Adrenal gland (tissue), 12 donors: Measurements from ENCODE around the gene SMIM38. TPM values are rescaled to one million over a fixed set of nuclear protein-coding genes. Genes with fewer than 3 reads are reported as not detected.

Experiments used
- DNase-seq, 7 donors: peaks; one replicate each; pipeline ENCODE4 v3.0.0-alpha.2; 2019 to 2020
- H3K27ac ChIP-seq, 5 donors: fragments of 200-600 bp; sonication (generic) in 4 of 5; 1 replicate in 3 of 5; 2 replicates in 2 of 5; pipeline versions ENCODE4 v1.5.1 to v1.8.0; 2016 to 2020; ENCODE audit warnings: mild to moderate bottlenecking in 1 of 5
- H3K27me3 ChIP-seq: fragments of 200-600 bp; 2 replicates; pipeline ENCODE4 v1.8.0; 2021
- H3K36me3 ChIP-seq, 2 donors: fragments of 200-600 bp; replicated peaks in 1 of 2; 1 replicate in 1 of 2; 2 replicates in 1 of 2; pipeline versions ENCODE4 v1.5.1 to v1.8.0; 2018 to 2022
- H3K4me1 ChIP-seq, 2 donors: fragments of 200-600 bp; replicated peaks in 1 of 2; 1 replicate in 1 of 2; 2 replicates in 1 of 2; pipeline versions ENCODE4 v1.5.1 to v1.8.0; 2018 to 2021
- H3K4me3 ChIP-seq, 4 donors: fragments of 200-600 bp; sonication (generic) in 3 of 4; one replicate each; pipeline ENCODE4 v1.5.1; 2016 to 2018
- H3K9me3 ChIP-seq, 3 donors: fragments of 200-600 bp; sonication (generic) in 1 of 3; replicated peaks in 1 of 3; 1 replicate in 2 of 3; 2 replicates in 1 of 3; pipeline versions ENCODE4 v1.5.1 to v1.8.0; 2016 to 2021
- POLR2A ChIP-seq, 2 donors: fragments of 450-650 bp; IDR thresholded peaks; one replicate each; pipeline ENCODE4 v1.6.1; 2017; ENCODE audit warnings: antibody characterized with exemption in 2 of 2, mild to moderate bottlenecking in 2 of 2, moderate library complexity in 1 of 2
- WGBS, 4 donors: extraction: QIAGEN DNeasy Blood & Tissue Kit in 2 of 4; methylation state at CpG; one replicate each; pipeline versions ENCODE4 v1.1.5 to v1.1.7; 2013 to 2017; 5-methylcytosine and 5-hydroxymethylcytosine counted together
- intact Hi-C, 2 donors: fragments of 100-400 bp; cut with DNase I; formaldehyde crosslinking; loops; one replicate each; pipeline versions ENCODE4 v1.14.1 to v1.15.0; 2022 to 2023
- polyA plus RNA-seq, 3 donors: library from polyadenylated mRNA; stranded (reverse); fragments of 200-250 nt in 2 of 3; fragments of 350-450 nt in 1 of 3; fragmentation: Illumina TruSeq in 1 of 3; extraction: RNeasy Lipid Tissue Mini Kit (QIAGEN cat#74804) in 1 of 3; gene quantifications; one replicate each; pipeline ENCODE4 v1.2.3, GENCODE V29; 2013 to 2014
- total RNA-seq, 9 donors: library from RNA; depleted of rRNA in 4 of 9; stranded (reverse); fragments of >200 nt in 4 of 9; fragments of 120-200 nt in 1 of 9; fragmentation: NEBNext Ultra II Directional in 1 of 9; extraction: Animal tissue kit (Norgen Biotek cat#: 25700) in 1 of 9; gene quantifications; one replicate each; pipeline versions ENCODE4 v1.1.0 to v1.2.4, GENCODE V29; 2013 to 2023
- TF ChIP-seq, protein P1 (sequence below), 6 experiments: fragments of 450-650 bp in 4 of 6; fragments of 200-600 bp in 2 of 6; sonication (generic) in 1 of 6; IDR thresholded peaks; 1 replicate in 5 of 6; 2 replicates in 1 of 6; pipeline versions ENCODE4 v1.5.1 to v1.8.0; 2016 to 2021; ENCODE audit warnings: antibody characterized with exemption in 6 of 6, mild to moderate bottlenecking in 2 of 6, moderate library complexity in 1 of 6
- donor health status: healthy with polysubstance abuse.
- donor health status: Bipolar disorder and iron deficiency.
- donor health status: DM: yes; HTN: yes; CAD: no.
- donor health status: DM: no; HTN: no; CAD: no.
- donor health status: DM: no; HTN: no; CAD: no.
- donor health status: DM: yes; HTN: yes; CAD: no.

Gene SMIM38
- total and polyA plus RNA-seq, 12 donors, result 0.11 to 0.33 (median 0.16) TPM; not detected in 4

DNA sequence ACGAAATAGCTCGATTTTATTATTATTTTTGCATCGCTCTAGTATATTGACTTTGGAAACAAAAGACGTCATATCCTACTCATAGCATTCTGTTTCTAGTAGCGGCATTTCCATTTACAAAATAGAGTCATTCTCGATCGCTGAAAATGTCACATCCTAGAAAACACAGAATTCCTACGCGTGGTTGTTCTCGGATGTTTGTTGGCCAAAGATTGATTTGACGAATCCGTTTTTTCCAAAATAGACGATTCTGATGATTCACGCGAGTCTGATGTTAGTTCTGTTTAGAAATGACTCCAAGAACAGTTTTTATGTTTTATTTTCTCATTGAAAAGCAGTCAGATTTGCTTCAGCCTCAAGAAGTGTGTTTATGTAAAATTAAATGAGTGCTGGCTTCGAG, 47.6 kb downstream of the SMIM38 start:
- 78 to 81% (median 79%) methylated on average over 16 of the region's 16 CpGs for WGBS, 4 donors
- intact Hi-C loops, result no loop called here
- H3K36me3 ChIP-seq, result no peaks in the 10 kb centered on the region
- H3K27me3 ChIP-seq, result peaks cover 4% of the 10 kb centered on the region
- TF ChIP-seq, protein P1, sequence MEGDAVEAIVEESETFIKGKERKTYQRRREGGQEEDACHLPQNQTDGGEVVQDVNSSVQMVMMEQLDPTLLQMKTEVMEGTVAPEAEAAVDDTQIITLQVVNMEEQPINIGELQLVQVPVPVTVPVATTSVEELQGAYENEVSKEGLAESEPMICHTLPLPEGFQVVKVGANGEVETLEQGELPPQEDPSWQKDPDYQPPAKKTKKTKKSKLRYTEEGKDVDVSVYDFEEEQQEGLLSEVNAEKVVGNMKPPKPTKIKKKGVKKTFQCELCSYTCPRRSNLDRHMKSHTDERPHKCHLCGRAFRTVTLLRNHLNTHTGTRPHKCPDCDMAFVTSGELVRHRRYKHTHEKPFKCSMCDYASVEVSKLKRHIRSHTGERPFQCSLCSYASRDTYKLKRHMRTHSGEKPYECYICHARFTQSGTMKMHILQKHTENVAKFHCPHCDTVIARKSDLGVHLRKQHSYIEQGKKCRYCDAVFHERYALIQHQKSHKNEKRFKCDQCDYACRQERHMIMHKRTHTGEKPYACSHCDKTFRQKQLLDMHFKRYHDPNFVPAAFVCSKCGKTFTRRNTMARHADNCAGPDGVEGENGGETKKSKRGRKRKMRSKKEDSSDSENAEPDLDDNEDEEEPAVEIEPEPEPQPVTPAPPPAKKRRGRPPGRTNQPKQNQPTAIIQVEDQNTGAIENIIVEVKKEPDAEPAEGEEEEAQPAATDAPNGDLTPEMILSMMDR (IDR thresholded peaks at IDR 0.05), result no peak
- no peak for TF ChIP-seq POLR2A (IDR thresholded peaks at IDR 0.05)
- no peaks in the 10 kb centered on the region for H3K9me3 ChIP-seq
- no peak overlapping the region for H3K27ac ChIP-seq
- H3K4me3 ChIP-seq, result no peak overlapping the region
- DNase-seq, result no peak
- H3K4me1 ChIP-seq, result no peaks in the 10 kb centered on the region

DNA sequence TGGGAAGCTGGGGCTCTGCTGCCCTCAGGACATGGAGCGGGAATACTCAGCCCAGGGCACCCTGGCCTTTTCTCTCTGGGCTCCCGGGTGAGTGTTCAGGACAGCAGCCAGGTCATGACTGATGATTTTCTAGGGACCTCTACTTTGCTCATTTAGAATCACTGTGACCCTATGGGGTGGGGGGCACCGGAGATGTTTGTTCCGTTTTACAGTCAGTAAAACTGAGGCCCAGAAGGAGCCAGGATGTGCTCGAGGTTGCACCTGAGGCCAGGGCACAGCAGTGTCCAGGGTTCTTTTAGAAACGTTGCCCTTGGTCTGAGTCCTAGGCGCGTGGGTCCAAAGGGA, 48.1 kb downstream of the SMIM38 start:
- Histone ChIP-seq H3K36me3 (no peaks in the 10 kb centered on the region), H3K9me3 (no peaks in the 10 kb centered on the region), H3K4me3 (no peak overlapping the region), H3K27ac (no peak overlapping the region), H3K27me3 (peaks cover 4% of the 10 kb centered on the region), H3K4me1 (no peaks in the 10 kb centered on the region)
- no peak for DNase-seq
- 81 to 94% (median 82%) methylated on average over 5 to 8 of the region's 8 CpGs for WGBS, 4 donors
- TF ChIP-seq, protein P1 (IDR thresholded peaks at IDR 0.05), result no peak
- no peak for TF ChIP-seq POLR2A (IDR thresholded peaks at IDR 0.05)
- intact Hi-C loops, result no loop called here

DNA sequence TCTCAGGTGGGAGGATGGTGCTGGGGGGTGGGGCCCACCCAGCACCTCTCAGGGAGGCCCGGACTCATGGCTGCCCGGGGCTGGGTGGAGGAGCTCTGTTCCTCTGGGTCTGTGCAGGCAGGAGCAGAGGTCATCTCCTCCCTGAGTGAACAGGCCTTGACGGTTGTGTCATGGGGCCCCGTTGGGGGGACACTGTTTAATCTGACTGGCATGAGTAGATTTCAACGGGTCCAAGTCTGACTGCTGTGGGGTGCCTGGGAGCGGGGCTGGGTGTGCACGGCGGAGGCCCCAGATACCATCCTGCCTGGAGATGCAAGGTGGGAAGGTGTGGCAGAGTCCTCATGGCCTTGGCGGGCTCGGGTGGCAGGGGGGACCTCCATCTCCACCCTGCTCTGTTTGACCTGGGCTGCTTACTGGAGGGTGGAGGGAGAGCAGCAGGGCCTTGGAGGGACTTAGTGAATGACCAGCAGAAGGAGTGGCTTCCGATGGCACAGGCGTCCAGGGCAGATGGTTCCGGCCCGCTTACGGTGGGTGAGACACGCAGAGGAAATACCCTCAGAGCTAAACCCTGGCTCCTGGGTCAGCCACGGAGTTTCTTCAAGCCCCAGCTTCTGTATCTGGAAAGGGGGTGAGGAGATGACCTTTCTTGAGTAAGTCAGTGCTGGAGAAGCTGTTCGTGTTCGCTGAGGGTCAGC, 48.7 kb downstream of the SMIM38 start:
- no peaks in the 10 kb centered on the region for H3K9me3 ChIP-seq
- no peaks in the 10 kb centered on the region for H3K36me3 ChIP-seq
- no peak for DNase-seq
- TF ChIP-seq, protein P1 (IDR thresholded peaks at IDR 0.05), result no peak
- TF ChIP-seq POLR2A (IDR thresholded peaks at IDR 0.05), result no peak
- intact Hi-C loops, result no loop called here
- H3K4me1 ChIP-seq, result no peaks in the 10 kb centered on the region
- H3K27me3 ChIP-seq, result peaks cover 4% of the 10 kb centered on the region
- H3K4me3 ChIP-seq, result no peak overlapping the region
- no peak overlapping the region for H3K27ac ChIP-seq
- 81 to 95% (median 87%) methylated on average over 9 to 19 of the region's 19 CpGs for WGBS, 4 donors

DNA sequence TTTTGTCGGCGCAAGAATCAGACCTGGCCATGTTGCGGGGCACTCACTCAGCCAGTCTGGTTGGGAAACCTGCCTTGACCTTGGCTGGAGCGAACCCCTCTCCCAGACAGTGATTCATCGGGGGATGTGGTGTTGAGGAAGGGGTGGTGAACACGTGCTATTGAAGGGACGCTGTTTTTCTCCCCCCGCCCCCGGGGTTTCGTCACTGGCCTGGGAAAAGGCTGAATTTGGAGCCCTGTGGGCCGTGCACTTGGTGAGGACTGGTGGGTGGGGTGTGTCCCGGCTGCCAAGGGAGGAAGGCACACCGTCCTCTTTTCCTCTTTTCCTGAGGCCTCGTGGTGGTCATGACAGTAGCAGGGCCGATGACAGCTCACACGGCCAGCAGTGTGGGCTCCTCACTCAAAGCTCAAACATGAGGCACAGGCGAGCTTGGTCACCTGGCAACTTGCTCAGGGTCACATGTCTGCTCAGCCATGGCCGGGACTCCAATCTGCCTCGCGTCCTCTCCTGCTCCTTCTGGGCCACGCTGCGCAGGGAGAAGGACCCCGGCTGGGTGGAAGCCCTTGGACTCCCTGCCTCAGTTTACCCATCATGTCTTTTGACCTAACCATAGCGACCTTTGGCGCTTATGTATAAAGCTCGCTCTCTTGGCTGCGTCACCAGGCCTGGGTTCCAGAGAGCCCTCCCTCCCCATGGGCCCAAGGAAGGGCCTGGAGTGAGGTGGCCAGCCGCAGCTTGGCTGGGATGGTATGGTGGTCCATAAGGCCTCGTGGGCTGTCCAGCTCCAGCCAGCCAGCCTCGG, 49.4 kb downstream of the SMIM38 start:
- intact Hi-C loops, result no loop called here
- H3K36me3 ChIP-seq, result no peaks in the 10 kb centered on the region
- H3K4me3 ChIP-seq, result no peak overlapping the region
- no peaks in the 10 kb centered on the region for H3K9me3 ChIP-seq
- H3K27me3 ChIP-seq, result peaks cover 4% of the 10 kb centered on the region
- DNase-seq, result no peak
- WGBS, 4 donors, result 83 to 88% (median 86%) methylated on average over 13 to 30 of the region's 30 CpGs
- H3K27ac ChIP-seq, result no peak overlapping the region
- TF ChIP-seq, protein P1 (IDR thresholded peaks at IDR 0.05), result no peak
- TF ChIP-seq POLR2A (IDR thresholded peaks at IDR 0.05), result no peak
- H3K4me1 ChIP-seq, result peaks cover 0 to 3% of the 10 kb centered on the region in 2 donors

Other genes with a start within 250 kb of the SMIM38 start
- gene MRGPRD, start 174.9 kb upstream of the SMIM38 start, total RNA-seq, result not detected
- gene MRGPRD, start 174.9 kb upstream of the SMIM38 start, polyA plus RNA-seq, result not detected
- gene MRGPRF, start 142.7 kb upstream of the SMIM38 start, total RNA-seq, result 10 to 100 TPM in 1 of 9 donors, 1 to 10 TPM in 7, under 1 TPM in 1; 0.33 to 14.6 (median 3.6) TPM
- gene MRGPRF, start 142.7 kb upstream of the SMIM38 start, polyA plus RNA-seq, result 10 to 100 TPM in 1 of 3 donors, 1 to 10 TPM in 1, under 1 TPM in 1; 0.71 to 11.5 (median 5.1) TPM
- gene TPCN2, start 107.0 kb upstream of the SMIM38 start, total RNA-seq, result 10 to 100 TPM in 5 of 9 donors, 1 to 10 TPM in 4; 4.6 to 17.6 (median 10.0) TPM
- gene TPCN2, start 107.0 kb upstream of the SMIM38 start, polyA plus RNA-seq, result 10 to 100 TPM in 2 of 3 donors, 1 to 10 TPM in 1; 3.1 to 21.6 (median 13.6) TPM
- 1 to 10 TPM in 1 of 9 donors, under 1 TPM in 5, not detected in 3; 0.06 to 1.6 (median 0.33) TPM for gene MYEOV, start 138.2 kb downstream of the SMIM38 start, total RNA-seq
- under 1 TPM; 0.10 to 0.32 (median 0.22) TPM for gene MYEOV, start 138.2 kb downstream of the SMIM38 start, polyA plus RNA-seq